ENCODE results near the gene MARCHF4. TPM values are rescaled to one million over a fixed set of nuclear protein-coding genes. Genes with fewer than 3 reads are reported as not detected.

The MARCHF4 gene
- total and polyA plus RNA-seq, 9 of the 15 experiments (the other 6 are each of a cell fraction or from before 2014, with no cell fraction given) = 0.05 TPM; not detected in 8

DNA sequence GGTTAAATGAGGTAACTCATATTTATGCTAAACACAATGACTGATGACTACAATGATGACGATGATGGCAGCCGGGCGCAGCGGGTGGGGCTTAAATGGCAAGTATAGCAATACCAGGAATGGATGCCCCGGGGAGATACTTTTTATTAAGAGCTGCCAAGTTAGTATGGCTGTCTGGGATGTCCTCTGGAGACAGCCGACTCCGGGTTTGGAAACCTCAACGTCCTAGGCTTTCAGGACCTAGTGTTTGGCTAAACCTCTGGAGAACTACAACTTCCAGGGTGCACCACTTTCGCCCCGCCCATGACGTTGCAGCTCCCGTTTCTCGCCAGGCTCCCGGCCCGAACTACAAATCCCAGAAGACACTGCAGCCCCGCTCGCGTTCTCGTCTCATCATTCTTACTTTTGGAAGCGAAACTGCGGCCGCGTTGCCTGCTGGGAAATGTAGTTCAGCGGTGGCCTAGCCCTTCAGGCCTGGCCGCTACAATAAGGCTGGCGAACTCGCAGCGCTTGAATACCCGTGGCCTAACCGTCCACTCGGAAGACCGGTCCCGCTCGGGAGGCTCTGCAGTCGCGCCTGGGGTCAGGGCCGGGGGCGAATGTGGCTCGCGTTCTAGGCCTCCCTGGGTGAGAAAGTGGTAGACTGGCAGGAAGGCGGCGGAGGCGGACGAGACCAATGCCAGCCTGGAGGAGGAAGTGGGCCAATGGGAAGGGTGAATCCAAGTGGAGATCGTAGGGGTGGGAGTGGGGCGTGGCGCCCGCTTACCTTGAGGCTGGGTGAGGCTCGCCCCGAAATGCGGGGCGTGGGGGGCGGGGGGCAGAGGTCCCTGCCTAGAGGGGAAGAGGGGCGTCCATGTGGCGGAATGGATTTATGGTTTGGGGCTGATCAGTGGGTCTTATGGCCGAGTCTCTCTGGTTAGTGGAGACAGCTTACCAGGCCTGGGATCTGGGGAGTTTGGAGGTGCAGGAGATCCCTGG is 40.0 kb upstream of the MARCHF4 start, which contains the start of gene SMARCAL1 (continued):
- TF ChIP-seq, protein P1, sequence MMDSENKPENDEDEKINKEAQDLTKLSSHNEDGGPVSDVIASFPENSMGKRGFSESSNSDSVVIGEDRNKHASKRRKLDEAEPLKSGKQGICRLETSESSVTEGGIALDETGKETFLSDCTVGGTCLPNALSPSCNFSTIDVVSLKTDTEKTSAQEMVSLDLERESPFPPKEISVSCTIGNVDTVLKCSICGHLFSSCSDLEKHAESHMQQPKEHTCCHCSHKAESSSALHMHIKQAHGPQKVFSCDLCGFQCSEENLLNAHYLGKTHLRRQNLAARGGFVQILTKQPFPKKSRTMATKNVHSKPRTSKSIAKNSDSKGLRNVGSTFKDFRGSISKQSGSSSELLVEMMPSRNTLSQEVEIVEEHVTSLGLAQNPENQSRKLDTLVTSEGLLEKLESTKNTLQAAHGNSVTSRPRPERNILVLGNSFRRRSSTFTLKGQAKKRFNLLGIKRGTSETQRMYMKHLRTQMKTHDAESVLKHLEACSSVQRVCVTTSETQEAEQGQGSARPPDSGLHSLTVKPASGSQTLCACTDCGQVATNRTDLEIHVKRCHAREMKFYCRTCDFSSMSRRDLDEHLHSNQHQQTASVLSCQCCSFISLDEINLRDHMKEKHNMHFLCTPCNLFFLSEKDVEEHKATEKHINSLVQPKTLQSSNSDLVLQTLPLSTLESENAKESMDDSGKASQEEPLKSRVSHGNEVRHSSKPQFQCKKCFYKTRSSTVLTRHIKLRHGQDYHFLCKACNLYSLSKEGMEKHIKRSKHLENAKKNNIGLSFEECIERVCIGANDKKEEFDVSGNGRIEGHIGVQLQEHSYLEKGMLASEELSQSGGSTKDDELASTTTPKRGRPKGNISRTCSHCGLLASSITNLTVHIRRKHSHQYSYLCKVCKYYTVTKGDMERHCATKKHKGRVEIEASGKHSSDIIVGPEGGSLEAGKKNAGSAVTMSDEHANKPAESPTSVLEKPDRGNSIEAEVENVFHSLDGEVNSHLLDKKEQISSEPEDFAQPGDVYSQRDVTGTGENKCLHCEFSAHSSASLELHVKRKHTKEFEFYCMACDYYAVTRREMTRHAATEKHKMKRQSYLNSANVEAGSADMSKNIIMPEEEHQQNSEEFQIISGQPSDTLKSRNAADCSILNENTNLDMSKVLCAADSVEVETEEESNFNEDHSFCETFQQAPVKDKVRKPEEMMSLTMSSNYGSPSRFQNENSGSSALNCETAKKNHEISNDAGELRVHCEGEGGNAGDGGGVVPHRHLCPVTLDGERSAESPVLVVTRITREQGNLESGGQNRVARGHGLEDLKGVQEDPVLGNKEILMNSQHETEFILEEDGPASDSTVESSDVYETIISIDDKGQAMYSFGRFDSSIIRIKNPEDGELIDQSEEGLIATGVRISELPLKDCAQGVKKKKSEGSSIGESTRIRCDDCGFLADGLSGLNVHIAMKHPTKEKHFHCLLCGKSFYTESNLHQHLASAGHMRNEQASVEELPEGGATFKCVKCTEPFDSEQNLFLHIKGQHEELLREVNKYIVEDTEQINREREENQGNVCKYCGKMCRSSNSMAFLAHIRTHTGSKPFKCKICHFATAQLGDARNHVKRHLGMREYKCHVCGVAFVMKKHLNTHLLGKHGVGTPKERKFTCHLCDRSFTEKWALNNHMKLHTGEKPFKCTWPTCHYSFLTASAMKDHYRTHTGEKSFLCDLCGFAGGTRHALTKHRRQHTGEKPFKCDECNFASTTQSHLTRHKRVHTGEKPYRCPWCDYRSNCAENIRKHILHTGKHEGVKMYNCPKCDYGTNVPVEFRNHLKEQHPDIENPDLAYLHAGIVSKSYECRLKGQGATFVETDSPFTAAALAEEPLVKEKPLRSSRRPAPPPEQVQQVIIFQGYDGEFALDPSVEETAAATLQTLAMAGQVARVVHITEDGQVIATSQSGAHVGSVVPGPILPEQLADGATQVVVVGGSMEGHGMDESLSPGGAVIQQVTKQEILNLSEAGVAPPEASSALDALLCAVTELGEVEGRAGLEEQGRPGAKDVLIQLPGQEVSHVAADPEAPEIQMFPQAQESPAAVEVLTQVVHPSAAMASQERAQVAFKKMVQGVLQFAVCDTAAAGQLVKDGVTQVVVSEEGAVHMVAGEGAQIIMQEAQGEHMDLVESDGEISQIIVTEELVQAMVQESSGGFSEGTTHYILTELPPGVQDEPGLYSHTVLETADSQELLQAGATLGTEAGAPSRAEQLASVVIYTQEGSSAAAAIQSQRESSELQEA (IDR thresholded peaks at IDR 0.05; ENCODE audit: low read depth) = no peak
- TF ChIP-seq, protein P2, sequence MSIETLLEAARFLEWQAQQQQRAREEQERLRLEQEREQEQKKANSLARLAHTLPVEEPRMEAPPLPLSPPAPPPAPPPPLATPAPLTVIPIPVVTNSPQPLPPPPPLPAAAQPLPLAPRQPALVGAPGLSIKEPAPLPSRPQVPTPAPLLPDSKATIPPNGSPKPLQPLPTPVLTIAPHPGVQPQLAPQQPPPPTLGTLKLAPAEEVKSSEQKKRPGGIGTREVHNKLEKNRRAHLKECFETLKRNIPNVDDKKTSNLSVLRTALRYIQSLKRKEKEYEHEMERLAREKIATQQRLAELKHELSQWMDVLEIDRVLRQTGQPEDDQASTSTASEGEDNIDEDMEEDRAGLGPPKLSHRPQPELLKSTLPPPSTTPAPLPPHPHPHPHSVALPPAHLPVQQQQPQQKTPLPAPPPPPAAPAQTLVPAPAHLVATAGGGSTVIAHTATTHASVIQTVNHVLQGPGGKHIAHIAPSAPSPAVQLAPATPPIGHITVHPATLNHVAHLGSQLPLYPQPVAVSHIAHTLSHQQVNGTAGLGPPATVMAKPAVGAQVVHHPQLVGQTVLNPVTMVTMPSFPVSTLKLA (conservative IDR thresholded peaks at IDR 0.05) = peak in 1 of 2 experiments; percentile 63; a peak in 3 of 4 replicates
- no peak for TF ChIP-seq L3MBTL2 (IDR thresholded peaks at IDR 0.05)
- no peak for TF ChIP-seq CC2D1A (IDR thresholded peaks at IDR 0.05)
- TF ChIP-seq SIRT6 (IDR thresholded peaks at IDR 0.05; ENCODE audit: low read depth, low read length) = no peak
- TF ChIP-seq ZNF57 (CRISPR knock-in tag; IDR thresholded peaks at IDR 0.05) = no peak
- TF ChIP-seq POU5F1 (IDR thresholded peaks at IDR 0.05; ENCODE audit: borderline replicate concordance, low read depth, low read length, partially characterized antibody) = no peak
- TF ChIP-seq ATF7 (IDR thresholded peaks at IDR 0.05) = peak; percentile 97
- peak; percentile 11; the same call in 1 of the 2 replicates for TF ChIP-seq NR2C2 (CRISPR knock-in tag; IDR thresholded peaks at IDR 0.05)
- peak; percentile 57; the same call in 1 of the 2 replicates for TF ChIP-seq NR2C2 (tag; IDR thresholded peaks at IDR 0.05)
- TF ChIP-seq, protein P3, sequence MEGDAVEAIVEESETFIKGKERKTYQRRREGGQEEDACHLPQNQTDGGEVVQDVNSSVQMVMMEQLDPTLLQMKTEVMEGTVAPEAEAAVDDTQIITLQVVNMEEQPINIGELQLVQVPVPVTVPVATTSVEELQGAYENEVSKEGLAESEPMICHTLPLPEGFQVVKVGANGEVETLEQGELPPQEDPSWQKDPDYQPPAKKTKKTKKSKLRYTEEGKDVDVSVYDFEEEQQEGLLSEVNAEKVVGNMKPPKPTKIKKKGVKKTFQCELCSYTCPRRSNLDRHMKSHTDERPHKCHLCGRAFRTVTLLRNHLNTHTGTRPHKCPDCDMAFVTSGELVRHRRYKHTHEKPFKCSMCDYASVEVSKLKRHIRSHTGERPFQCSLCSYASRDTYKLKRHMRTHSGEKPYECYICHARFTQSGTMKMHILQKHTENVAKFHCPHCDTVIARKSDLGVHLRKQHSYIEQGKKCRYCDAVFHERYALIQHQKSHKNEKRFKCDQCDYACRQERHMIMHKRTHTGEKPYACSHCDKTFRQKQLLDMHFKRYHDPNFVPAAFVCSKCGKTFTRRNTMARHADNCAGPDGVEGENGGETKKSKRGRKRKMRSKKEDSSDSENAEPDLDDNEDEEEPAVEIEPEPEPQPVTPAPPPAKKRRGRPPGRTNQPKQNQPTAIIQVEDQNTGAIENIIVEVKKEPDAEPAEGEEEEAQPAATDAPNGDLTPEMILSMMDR (IDR thresholded peaks at IDR 0.05 in 2 of 3, conservative IDR thresholded peaks at IDR 0.05 in 1 of 3; ENCODE audit: insufficient read depth in 2 of 3, low read depth in 1 of 3, low read length in 3 of 3) = no peak
- peak; percentile 72; the same call in 1 of the 2 replicates for TF ChIP-seq FOXP1 (CRISPR knock-in tag; IDR thresholded peaks at IDR 0.05)
- TF ChIP-seq, protein P4, sequence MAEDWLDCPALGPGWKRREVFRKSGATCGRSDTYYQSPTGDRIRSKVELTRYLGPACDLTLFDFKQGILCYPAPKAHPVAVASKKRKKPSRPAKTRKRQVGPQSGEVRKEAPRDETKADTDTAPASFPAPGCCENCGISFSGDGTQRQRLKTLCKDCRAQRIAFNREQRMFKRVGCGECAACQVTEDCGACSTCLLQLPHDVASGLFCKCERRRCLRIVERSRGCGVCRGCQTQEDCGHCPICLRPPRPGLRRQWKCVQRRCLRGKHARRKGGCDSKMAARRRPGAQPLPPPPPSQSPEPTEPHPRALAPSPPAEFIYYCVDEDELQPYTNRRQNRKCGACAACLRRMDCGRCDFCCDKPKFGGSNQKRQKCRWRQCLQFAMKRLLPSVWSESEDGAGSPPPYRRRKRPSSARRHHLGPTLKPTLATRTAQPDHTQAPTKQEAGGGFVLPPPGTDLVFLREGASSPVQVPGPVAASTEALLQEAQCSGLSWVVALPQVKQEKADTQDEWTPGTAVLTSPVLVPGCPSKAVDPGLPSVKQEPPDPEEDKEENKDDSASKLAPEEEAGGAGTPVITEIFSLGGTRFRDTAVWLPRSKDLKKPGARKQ (CRISPR knock-in tag; IDR thresholded peaks at IDR 0.05) = no peak

Data from K562 (cell line).